Thymus (tissue), 11 donors: Measurements from ENCODE around the gene PLD5. TPM values are rescaled to one million over a fixed set of nuclear protein-coding genes. Genes with fewer than 3 reads are reported as not detected.

Experiments
- DNase-seq, 9 donors: peaks; one replicate each; pipeline ENCODE4 v3.0.0-alpha.2; 2013; ENCODE audit warnings: low spot score in 9 of 9, low read depth in 6 of 9, missing footprints in 1 of 9
- H3K27ac ChIP-seq, 2 donors: one replicate each; pipeline ENCODE4 v1.5.1; 2013; ENCODE audit warnings: control low read depth in 1 of 2, low read depth in 1 of 2, low read length in 1 of 2, mild to moderate bottlenecking in 1 of 2, moderate library complexity in 1 of 2
- H3K27me3 ChIP-seq, 2 donors: one replicate each; pipeline ENCODE4 v1.5.1; 2013; ENCODE audit warnings: low read length in 1 of 2; ENCODE audit not compliant: control insufficient read depth in 2 of 2, insufficient read depth in 1 of 2
- H3K36me3 ChIP-seq, 2 donors: one replicate each; pipeline ENCODE4 v1.5.1; 2013; ENCODE audit warnings: low read length in 1 of 2, mild to moderate bottlenecking in 1 of 2, moderate library complexity in 1 of 2; ENCODE audit not compliant: control insufficient read depth in 2 of 2, insufficient read depth in 2 of 2
- H3K4me1 ChIP-seq, 2 donors: one replicate each; pipeline ENCODE4 v1.5.1; 2013; ENCODE audit warnings: low read length in 2 of 2; ENCODE audit not compliant: control insufficient read depth in 2 of 2, insufficient read depth in 2 of 2
- H3K4me3 ChIP-seq, 2 donors: one replicate each; pipeline ENCODE4 v1.5.1; 2013; ENCODE audit warnings: low read length in 2 of 2, control low read depth in 1 of 2, mild to moderate bottlenecking in 1 of 2
- H3K9me3 ChIP-seq, 2 donors: one replicate each; pipeline ENCODE4 v1.5.1; 2013; ENCODE audit warnings: low read length in 1 of 2, mild to moderate bottlenecking in 1 of 2; ENCODE audit not compliant: control insufficient read depth in 2 of 2, insufficient read depth in 1 of 2
- WGBS: extraction: QIAGEN DNeasy Blood & Tissue Kit; methylation state at CpG from one replicate; pipeline ENCODE4 v1.1.7; 2013; 5-methylcytosine and 5-hydroxymethylcytosine counted together
- polyA plus RNA-seq: library from polyadenylated mRNA; stranded (reverse); fragments of 200-250 nt; gene quantifications from one replicate; pipeline ENCODE4 v1.2.3, GENCODE V29; 2013
- total RNA-seq: library from RNA; stranded (reverse); fragments of 120-200 nt; gene quantifications from one replicate; pipeline ENCODE4 v1.2.4, GENCODE V29; 2013
- donor health status: healthy.

The PLD5 gene
- total and polyA plus RNA-seq, 2 donors, result 0.25 to 0.66 TPM

GRCh38 chr1:242522996-242523718 lies 1.3 kb downstream of the PLD5 start:
- Histone ChIP-seq H3K9me3 (no peaks in the 10 kb centered on the region), H3K4me3 (no peak overlapping the region), H3K27me3 (peaks cover 40 to 54% of the 10 kb centered on the region in 2 donors), H3K4me1 (peaks cover 0 to 7% of the 10 kb centered on the region in 2 donors), H3K27ac (no peak overlapping the region), H3K36me3 (no peaks in the 10 kb centered on the region)
- 6% methylated on average over 26 of the region's 26 CpGs for WGBS
- no peak for DNase-seq

- 65% methylated on average over 6 of the region's 6 CpGs for WGBS
- peaks cover 0 to 7% of the 10 kb centered on the region in 2 donors for H3K4me1 ChIP-seq
- H3K27ac ChIP-seq, result no peak overlapping the region
- DNase-seq, result no peak
- peaks cover 40 to 52% of the 10 kb centered on the region in 2 donors for H3K27me3 ChIP-seq
- no peaks in the 10 kb centered on the region for H3K36me3 ChIP-seq
- H3K4me3 ChIP-seq, result no peak overlapping the region
- H3K9me3 ChIP-seq, result no peaks in the 10 kb centered on the region
These were observed 2.1 kb downstream of the PLD5 start for GRCh38 chr1:242522304-242522945.

DNA sequence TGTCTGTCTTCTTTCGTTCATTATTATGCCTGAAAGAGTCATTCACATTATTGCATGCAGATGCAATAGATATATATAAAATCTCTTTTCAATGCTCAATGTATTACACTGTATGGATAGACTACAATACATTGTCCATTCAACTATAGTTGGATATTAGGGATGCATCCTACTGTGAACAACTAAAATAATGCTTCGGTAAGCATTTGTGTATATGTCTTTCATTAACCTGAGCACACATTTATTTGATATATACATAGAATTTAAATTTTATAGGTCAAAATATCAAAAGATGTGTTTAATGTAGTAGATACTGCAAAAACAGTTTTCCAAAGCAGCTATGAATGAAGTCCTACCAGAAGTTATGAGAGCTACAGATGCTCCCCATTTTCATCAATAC lies 8.9 kb downstream of the PLD5 start:
- Histone ChIP-seq H3K9me3 (no peaks in the 10 kb centered on the region), H3K27ac (no peak overlapping the region), H3K4me1 (no peaks in the 10 kb centered on the region), H3K4me3 (no peak overlapping the region), H3K36me3 (no peaks in the 10 kb centered on the region), H3K27me3 (peaks cover 0 to 2% of the 10 kb centered on the region in 2 donors)
- no peak for DNase-seq
- WGBS, result 94% methylated on average over 2 of the region's 2 CpGs

DNA sequence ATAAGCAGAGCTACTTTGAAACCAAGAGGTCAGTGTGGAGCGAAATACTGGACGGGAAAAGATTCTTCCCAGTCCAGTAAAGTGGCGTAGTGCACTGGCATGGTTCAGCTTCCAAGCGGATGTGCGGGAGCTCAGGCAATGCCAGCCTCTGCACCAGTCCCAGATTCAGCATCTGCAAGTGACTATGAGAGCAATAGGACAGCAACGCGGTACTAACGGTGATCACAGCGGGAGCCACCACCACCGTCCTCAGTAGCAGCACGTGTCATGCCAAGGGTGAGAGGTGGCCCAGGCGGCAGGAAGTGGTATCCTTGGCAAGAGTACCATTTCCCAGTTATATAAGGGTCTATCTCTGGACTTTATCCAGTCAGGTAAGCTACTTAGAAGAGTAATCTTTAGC lies 17.8 kb downstream of the PLD5 start:
- Histone ChIP-seq H3K4me3 (no peak overlapping the region), H3K27ac (no peak overlapping the region), H3K36me3 (no peaks in the 10 kb centered on the region), H3K4me1 (no peaks in the 10 kb centered on the region), H3K27me3 (no peaks in the 10 kb centered on the region), H3K9me3 (no peaks in the 10 kb centered on the region)
- no peak for DNase-seq
- 94% methylated on average over 12 of the region's 12 CpGs for WGBS

DNA sequence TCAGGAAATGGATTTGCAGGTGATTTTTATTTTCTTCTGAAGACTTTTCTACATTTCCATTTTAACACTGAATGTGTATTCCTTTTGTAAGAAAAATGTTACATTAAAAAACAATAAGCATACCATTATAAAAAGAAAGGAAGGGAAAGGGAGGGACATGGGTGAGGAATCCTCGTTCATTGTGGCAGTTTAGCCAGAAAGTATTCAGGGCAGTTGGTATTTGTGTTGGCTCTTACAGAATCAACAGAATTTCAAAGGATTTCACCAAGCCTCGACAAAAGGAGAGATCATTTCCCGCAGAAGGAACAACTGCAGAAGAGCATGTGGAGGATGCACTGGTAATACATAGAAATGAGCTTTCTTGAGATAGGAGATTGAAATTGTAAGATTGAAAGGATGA lies 35.0 kb downstream of the PLD5 start:
- Histone ChIP-seq H3K36me3 (no peaks in the 10 kb centered on the region), H3K9me3 (no peaks in the 10 kb centered on the region), H3K27ac (no peak overlapping the region), H3K4me3 (no peak overlapping the region), H3K27me3 (no peaks in the 10 kb centered on the region), H3K4me1 (no peaks in the 10 kb centered on the region)
- DNase-seq, result no peak
- WGBS, result 69% methylated on average over 3 of the region's 3 CpGs

DNA sequence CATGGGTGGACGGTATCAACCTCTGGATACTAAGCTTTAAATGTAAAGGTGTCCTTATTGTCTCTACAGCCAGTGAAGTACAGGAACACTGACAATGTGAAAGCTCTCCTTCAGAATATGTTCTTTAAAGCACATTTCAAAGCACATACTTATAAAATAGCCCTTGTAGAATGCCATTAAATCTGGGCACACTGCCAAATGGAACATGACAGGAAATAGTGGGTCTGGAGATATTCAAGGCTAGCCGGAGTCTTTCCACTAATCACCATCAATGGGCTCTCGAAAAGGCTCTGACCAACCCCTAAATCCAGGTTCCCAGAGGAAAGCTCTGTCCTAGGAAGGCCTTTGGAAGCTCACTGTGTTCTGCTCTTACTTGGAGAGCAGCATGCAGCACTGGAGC lies 46.6 kb downstream of the PLD5 start:
- Histone ChIP-seq H3K27ac (no peak overlapping the region), H3K27me3 (no peaks in the 10 kb centered on the region), H3K4me1 (no peaks in the 10 kb centered on the region), H3K4me3 (no peak overlapping the region), H3K36me3 (no peaks in the 10 kb centered on the region), H3K9me3 (no peaks in the 10 kb centered on the region)
- DNase-seq, result no peak
- 29% methylated on average over 3 of the region's 3 CpGs for WGBS

- DNase-seq, result no peak
- H3K27ac ChIP-seq, result no peak overlapping the region
- H3K4me1 ChIP-seq, result no peaks in the 10 kb centered on the region
- no peaks in the 10 kb centered on the region for H3K27me3 ChIP-seq
- H3K36me3 ChIP-seq, result no peaks in the 10 kb centered on the region
- WGBS, result 91% methylated on average over 6 of the region's 6 CpGs
- no peaks in the 10 kb centered on the region for H3K9me3 ChIP-seq
- H3K4me3 ChIP-seq, result no peak overlapping the region
These were observed 53.7 kb downstream of the PLD5 start for GRCh38 chr1:242470774-242471173.

DNA sequence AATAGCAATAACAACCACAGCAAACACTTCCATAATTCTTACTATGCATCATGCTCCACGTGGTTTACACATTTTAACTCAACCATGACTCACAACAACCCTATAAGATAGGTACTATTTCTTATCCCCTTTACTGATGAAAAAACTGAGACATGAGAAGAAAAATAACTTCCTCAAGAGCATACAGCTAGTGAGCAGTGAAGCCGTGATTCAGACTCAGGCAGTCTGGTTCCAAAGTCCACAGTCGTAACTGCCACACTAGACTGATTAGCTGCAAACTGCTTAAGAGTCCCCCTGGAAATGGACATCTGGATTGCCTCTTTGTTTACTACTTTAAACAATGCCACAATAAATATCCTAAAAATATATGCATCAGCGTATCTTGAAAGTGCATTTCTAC lies 55.7 kb downstream of the PLD5 start:
- Histone ChIP-seq H3K27ac (no peak overlapping the region), H3K9me3 (no peaks in the 10 kb centered on the region), H3K36me3 (no peaks in the 10 kb centered on the region), H3K4me3 (no peak overlapping the region), H3K27me3 (no peaks in the 10 kb centered on the region), H3K4me1 (no peaks in the 10 kb centered on the region)
- no peak for DNase-seq
- WGBS, result 65% methylated on average over 4 of the region's 4 CpGs

DNA sequence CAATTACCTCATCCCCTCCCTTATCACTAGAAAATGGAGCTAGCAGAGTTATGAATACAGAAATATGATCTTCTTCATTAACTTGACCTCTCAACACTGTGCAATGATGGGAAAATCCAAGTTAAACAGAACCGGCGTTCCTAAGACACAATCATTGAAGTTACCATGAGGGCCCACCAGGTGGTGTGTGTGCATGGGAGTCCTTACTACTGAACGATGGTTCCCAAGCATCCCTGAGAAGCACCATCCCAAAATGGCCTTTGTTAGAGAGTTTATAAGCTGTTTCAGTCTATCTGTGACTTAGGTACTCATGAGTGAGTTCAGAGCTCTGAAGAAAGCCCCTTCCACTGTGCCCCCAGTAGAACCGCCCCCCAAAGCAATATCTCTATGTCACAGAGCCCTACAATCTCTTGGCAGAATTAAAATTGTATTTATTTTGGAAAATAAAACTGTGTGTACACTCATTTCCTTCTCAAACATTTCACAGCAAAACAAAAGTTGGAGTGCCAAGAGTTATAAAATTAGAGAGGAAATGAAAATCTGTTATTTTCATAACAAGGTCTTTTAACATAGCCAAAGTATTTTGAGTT lies 56.8 kb downstream of the PLD5 start:
- peak in 2 of 9 donors; percentile 4 to 26 for DNase-seq
- 21% methylated on average over 4 of the region's 4 CpGs for WGBS
- Histone ChIP-seq H3K4me3 (no peak overlapping the region), H3K9me3 (no peaks in the 10 kb centered on the region), H3K36me3 (no peaks in the 10 kb centered on the region), H3K4me1 (no peaks in the 10 kb centered on the region), H3K27ac (no peak overlapping the region), H3K27me3 (no peaks in the 10 kb centered on the region)
